Femur (tissue), 1 donor: ENCODE data around the gene GRM5.
A peak's percentile ranks its signal among the peaks of the same experiment; 100 is the strongest.

ENCODE experiments used
- DNase-seq: peaks from one replicate; pipeline ENCODE4 v3.0.0-alpha.2; 2017

Gene GRM5

DNA sequence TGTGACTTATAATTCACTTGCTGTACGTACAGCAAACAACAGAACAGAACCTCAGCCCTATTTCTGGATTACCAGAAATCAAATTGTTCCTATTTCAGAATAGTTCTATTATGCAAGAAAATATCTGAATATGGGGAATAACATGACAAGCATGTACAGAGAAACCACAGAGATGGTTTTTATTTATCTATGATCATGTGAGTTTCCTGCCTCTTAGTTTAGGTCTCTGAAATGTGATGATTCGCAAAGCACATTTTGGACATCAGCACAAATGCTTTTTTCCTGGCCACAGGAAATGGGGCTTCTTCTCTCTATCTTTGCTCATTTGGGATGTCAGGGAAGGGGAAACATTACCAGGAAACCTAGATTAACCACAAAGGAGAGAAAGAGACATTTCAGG, 461.5 kb downstream of the GRM5 start:
- no peak for DNase-seq

GRCh38 chr11:88603091-88603867, 462.5 kb downstream of the GRM5 start:
- DNase-seq, result peak; percentile 32

- no peak for DNase-seq
Observed at GRCh38 chr11:88597387-88597786, 468.4 kb downstream of the GRM5 start.

DNA sequence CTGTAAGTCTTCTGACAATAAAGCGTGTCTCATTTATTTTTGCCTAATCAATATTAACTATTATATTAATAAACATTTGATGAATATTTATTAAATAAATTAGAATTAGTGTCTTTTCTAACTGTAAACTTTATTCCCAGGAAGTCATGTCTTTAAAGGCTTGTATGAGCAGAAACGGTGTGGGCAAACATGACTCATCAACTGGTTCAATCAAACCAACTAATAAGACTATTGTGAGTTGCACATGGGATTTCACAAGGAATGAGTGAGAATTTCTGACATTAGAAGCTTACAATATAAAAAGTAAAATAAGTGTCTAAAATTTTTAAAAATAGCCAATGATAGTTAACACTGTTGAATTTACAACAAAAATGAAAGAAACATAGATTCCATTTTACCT, 469.0 kb downstream of the GRM5 start:
- DNase-seq, result no peak

- DNase-seq, result no peak
Observed at GRCh38 chr11:88594274-88594950, 471.4 kb downstream of the GRM5 start.

DNA sequence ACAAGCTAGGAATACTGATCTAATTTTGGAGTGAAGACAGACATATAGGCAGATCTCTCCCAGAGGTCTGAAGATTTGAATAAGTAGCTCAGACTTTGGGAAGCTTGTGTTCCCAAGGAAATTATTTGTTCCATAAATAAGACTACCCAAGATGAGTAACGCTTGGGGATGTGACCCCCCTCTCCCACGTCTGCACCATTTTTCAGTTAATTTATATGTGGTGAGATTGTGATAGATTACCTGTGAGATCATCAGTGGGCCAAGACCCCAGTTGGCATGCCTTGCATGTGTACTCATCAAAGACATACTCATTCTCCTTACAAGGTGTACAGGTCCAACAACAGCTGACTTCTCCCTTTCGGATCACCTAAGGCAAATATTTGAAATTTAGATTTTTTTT, 475.4 kb downstream of the GRM5 start:
- no peak for DNase-seq

GRCh38 chr11:88583251-88583650, 482.5 kb downstream of the GRM5 start:
- no peak for DNase-seq

- no peak for DNase-seq
Observed at GRCh38 chr11:88579466-88579865, 486.3 kb downstream of the GRM5 start.

DNA sequence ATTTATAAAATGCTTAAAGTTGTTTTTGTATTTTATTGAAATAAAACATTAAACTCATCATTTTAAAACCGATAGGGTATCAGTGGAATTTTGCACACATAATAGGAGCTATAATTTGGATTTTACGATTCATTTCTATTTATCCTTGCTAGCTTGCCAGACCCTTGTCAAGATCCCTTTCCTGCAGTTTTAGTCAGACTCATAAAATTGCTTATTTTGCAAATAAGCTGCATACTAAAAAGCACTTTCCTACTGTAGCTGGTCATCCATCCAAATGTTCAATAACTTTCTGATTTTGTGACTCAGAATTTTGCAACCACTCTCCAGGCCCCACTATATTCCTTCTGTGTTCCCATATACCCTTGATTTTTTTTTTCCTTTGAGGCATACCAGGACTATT, 489.0 kb downstream of the GRM5 start:
- DNase-seq, result no peak

DNA sequence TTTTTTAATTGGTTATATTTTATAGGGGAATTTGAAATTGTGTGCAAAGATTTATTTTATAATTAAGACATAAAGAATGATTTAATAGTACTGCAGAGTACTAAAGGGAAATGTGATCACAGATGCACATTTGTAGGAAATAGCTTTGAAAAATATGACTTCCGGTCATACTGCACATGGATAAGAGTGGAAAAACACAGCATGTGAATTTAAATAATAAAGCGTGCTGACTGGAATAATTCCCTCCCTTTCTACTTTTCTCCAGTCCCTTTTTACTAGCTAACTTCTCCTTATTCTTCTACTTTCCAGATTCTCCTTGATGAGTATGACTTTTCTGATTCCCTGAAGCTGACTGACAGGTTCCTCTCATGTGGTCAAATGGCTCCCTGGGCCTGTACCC, 489.9 kb downstream of the GRM5 start:
- DNase-seq, result no peak

DNA sequence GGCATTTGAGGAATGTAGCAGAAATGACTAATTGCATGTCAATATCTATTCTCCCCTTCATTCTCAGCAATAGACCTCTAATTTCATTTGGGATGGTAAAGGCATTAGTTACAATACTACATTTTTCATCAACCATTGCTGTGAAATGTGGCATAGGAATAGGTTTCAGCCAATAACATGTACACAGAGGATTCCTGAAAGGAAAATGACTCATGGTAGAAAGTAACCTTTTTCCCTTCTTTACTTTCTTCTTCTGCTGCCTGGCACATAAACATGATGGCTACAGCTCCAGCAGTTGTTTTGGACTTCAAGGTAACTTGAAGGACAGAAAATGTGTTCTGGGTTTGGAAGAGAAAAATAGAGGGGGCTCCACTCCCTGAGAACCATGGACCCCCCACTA, 496.4 kb downstream of the GRM5 start:
- DNase-seq, result no peak

DNA sequence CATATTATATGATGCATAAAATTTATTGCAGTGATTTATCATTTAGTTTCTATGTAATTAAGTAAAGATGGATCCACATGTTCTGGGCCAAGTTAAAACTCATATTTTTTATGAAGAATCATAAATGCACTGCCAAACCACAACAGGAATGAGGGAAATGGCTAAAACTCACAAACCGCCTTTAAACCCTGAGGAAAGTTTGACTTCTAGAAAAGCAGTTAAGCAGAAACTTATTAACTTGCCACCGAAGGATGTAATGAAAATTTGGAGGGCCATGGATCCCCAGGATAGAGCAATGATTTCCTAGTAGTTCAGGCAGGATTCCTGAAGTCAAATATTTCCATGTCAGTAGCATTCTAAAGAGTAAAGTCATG, 510.0 kb downstream of the GRM5 start:
- no peak for DNase-seq

- peak; percentile 37 for DNase-seq
Observed at GRCh38 chr11:88555018-88555828, 510.6 kb downstream of the GRM5 start.

DNA sequence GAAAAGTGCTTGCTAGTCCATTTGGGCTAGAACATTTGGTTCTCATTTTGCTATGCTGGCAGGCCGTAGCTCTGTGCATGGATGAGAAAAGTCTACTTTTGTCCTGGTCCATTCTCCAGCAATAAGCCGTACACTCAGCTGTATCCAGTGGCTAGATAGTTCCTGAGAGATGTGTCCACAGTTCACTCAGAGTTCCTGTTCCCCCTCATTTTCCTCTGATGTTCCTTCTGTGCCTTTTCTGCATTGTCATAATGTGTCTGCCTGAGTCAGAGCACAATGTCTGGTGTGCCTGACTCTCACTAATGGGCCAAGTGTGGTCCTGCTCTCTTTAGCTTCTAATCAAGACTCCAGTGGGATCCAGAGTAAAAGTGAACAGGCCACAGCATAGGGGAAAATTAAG, 512.6 kb downstream of the GRM5 start:
- DNase-seq, result no peak

DNA sequence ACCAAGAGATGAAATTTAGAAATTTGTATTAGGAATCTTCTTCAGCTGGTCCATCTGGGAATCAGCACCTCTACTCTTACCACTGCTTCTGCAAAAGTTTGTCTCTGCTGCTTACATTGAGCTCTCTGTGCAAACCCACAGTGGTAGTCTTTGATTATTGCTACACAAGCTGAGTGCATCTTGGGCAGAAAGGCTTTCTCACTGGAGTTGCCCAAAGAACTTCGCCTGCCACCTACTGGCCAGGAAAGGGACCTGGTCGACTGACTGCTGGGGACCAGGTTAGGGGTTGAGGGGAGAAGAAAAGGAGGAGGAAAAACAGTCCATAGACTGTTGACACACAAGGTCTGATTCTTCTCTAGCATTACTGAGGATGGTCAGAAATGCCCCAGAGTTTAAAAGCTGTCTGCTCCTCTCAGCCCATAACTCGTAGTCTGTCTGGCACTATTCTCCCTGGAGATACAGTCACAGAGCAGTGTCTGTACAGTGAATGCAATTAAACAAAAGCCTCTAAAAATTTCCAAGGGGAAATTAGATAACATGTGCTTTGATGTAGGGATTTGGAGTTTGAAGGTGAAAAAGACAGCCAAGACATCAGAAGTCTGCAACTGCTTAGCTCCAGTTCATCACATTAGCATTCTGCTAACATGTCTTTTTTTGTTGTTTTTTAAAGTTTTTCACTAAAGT, 513.3 kb downstream of the GRM5 start:
- no peak for DNase-seq

GRCh38 chr11:88544656-88545280, 521.0 kb downstream of the GRM5 start:
- DNase-seq, result no peak

GRCh38 chr11:88543902-88544655, 521.7 kb downstream of the GRM5 start:
- peak; percentile 90 for DNase-seq

DNA sequence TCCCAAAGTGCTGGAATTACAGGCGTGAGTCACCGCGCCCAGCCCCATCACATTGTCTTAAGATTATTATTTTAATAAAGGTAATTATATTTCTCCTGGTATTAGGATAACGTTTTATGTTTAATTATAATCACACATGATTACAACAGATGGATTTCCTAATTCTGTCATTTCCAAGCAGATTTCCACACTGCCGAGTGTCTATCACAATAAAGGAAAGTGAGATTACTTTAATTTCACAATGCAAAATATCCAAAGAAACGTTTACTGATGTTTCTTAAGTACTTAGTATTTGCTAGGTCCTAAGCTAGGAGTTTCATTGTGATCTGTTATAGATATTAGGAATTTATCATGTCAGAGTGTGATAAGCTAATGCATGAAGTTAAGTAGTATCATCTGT, 524.8 kb downstream of the GRM5 start:
- DNase-seq, result no peak

DNA sequence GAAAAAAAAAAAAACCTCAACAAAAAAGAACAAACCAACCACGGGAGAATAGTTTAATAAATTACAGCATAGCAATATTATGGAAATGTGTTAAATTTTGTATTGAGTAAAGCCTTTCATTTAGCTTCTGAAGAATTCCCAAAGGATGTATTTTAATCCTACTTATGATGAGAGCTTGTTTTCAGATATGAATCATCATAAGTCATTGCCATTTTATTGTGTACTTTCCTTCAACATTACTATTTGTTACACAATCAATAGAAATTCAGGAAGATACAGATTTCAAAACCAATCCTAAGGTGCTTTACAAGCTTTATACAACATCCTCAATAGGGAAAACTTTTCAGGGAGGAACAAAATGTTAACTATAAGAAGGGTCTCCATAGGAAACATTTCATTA, 527.7 kb downstream of the GRM5 start:
- DNase-seq, result no peak

DNA sequence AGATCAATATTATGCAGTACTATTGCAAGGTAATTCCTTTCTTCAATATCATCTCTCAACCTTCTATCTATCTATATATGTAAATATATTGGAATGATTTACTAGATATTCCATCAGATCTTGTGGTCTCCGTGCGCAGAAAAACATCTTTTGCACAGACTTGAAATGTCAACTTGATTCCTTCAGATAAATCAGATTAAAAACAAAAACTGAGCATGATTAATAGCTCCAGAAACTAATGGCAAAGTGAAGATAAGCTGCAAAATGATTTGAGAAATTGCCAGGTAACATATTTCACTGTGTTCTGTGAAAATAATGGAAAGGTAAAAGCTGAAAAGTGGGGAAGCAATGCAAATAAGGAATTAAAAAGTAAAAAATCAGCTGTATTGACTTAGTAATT, 528.2 kb downstream of the GRM5 start:
- no peak for DNase-seq

GRCh38 chr11:88536616-88537265, 529.0 kb downstream of the GRM5 start:
- no peak for DNase-seq
